ENCODE data around the gene IRF2BPL.

Gene IRF2BPL

DNA sequence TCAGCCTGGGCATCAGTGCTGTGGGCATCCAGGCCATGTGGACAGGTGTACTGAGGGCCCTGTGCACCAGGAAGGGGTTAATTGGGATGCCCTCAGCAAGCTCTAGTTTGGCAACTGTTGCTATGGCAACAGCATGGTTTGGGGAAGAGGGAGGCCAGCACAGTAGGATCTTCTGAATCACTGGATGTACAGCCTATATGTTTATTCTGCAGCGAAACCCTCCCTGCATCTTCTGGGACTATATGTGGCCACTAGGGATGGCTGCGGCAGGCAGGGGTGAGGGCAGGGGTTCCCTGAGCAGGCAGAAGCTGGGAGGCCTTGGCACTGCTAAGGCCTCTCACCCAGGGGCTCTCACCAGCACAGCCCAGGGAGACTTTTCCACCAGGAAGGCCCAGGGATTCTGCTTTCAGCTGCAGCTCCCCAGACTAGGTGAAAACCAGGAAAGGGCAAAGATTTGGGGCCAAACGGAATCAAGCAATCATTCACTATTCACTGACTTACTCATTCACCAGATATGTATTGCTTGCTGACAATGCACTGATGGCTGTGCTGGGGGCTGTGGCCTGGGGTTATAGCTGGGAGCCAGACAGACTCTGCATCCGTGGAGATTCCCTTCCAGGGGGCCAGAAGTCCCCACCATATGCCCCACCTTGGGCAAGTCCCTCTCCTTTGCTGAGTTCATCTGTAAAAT lies 42.8 kb downstream of the IRF2BPL start:
- no peak for DNase-seq

DNA sequence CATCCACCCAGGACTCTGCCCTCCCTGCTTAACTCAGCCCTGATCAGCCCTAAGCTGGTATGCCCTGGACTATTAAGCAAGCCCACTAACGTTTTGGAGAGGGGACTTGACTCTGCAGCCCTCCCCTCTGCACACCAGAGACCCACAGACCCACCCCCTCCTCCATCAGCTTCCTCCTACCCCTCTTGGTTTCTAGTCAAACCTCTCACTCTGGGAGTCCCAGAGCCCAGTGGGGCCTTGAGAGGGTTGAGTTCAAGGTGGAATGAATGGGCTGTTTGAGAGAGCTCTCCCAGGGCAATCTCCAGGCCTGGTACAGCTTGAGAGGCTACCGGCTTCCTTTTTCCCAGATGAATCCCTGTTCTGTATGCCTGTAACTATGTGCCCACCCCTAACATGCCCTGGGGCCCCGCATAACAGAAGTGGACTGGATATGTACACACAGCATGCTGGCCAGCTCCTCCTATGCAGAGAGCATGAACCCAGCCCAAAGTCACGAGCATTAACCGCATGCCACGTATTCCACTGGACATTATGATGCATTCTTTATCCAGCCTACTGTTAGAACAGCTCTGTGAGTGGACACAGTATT lies 43.6 kb downstream of the IRF2BPL start:
- DNase-seq = no peak

DNA sequence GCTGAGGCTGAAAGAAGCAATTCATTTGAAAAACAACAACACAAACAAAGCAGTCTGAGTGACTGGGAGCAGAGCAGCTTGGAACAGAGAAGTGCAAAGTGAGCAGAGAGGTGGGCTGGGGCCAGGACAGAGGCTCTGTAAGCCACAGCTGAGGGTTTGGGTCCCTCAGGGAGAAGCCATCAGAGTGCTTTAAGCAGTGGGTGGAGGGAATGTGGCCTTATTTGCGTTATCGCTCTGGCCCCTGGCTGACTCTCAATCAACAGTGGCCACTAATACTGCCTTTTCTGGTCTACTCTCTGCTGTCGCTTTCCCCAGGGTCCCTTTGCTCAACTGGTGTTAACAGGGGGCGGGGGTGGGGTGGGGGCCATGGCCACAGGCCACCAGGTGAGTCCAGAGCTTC lies 44.2 kb downstream of the IRF2BPL start:
- no peak for DNase-seq

GRCh38 chr14:76981670-76982069 lies 46.8 kb downstream of the IRF2BPL start:
- DNase-seq = no peak

DNA sequence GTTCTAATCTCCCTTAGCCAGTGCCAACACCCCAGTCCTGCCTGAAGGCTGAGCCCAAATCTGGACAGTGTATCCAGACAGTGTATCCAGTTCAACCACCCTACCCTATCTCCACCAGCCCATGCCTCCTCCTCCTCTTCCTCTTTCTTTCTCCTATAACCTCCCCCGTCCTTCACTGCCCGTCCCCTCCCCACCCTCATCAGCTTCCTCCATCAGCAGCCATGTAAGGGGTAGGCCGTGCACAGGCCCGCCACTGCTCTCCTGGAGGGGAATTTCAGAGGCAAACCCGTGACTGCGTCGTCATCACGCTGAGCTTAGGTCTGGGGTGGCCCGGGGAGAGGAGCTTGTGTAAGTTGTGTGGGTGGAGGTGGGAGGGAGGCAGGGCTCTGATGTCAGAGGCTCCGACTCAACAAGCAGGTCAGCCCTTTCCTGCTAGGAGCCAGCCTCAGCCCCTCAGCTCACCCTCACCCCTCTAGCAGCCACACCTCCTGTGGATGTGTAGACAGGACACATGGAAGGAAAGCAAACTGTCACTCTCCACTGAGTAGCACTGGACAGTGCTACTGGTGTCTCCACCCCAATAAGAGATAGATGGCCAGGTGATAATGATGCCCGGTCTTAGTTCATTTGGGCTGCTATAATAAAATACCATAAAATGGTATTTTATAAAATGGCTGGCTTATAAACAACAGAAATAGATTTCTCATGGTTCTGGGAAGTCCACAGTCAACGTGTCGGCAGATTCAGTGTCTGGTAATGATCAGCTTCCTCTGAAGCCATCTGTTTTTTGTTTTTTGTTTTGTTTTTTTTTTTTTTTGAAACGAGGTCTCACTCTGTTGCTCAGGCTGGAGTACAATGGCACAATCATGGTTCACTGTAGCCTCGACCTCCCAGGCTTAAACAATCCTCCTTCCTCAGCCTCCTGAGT lies 50.5 kb downstream of the IRF2BPL start:
- peak; percentile 73 for DNase-seq

DNA sequence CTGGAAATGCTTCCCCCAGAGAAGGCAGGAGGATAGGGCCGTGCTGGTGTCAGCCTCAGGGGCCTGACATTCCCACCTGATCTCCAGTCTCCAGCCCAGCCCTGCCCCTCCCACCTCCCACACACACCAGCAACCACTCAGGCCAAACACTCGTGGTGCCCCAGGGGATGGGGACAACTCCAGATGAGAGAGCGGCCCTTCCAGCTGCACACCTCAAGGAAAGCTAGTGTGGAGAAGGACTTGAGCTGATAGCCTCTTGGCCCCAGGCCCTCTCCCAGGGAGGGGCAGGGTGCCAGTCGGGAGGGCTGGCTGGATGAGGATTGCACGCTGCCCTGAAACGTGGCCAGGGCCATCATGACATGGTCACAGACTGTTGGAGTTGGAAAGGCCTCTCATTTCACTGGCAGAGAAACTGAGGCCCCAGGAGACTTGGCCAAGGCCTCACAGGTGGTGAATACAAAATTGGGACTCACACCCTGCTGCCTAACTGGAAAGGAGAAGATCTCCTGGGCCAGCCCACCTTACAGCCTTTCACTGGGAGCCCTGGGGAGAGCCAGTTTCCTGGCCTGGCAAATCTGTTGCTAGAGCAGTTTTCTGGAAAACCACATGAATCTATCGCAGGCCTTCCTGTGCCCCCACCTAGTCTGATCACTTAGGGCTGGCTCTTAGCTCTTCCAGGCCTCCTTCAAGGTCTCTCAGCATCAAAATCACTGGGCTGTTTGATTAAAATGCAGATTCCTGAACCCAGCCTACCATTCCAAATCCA lies 52.1 kb downstream of the IRF2BPL start:
- no peak for DNase-seq

DNA sequence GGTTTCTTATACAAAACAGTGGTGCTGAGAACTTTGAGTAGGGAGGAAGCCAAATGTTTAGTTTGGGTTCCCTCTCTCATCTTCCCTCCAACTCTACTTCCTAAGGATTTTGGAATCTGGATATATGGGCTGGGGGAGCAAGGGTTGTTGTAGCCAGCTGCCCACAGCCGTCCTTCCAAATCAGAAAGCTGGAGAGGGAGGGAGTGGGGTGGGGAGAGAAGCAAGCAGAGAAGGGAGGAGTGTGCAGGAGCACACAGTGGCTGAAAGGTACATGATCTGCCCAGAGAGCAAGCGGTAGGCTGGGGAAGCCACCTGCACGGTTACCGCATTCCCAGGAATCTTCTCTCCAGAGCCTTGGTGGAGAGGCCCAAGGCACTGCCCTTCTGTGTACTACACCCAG lies 52.7 kb downstream of the IRF2BPL start:
- DNase-seq = no peak

GRCh38 chr14:76975051-76975450 lies 53.5 kb downstream of the IRF2BPL start:
- DNase-seq = no peak

Measured in T-helper 9 cell (primary cell).